NCI-H2171 treated with DMSO at 0.1 percent for 48 hours (cell line): ENCODE measurements around the gene PROSER2.

Experiments used
- DNase-seq: peaks from one replicate; lab custom pipeline; 2025; lab: John Stamatoyannopoulos, UW

The PROSER2 gene

GRCh38 chr10:11804336-11804735, 18.8 kb upstream of the PROSER2 start:
- DNase-seq, result no peak

- no peak for DNase-seq
Observed at GRCh38 chr10:11805792-11806191, 17.4 kb upstream of the PROSER2 start.

GRCh38 chr10:11806706-11807105, 16.4 kb upstream of the PROSER2 start:
- no peak for DNase-seq

GRCh38 chr10:11808808-11809207, 14.3 kb upstream of the PROSER2 start:
- no peak for DNase-seq

DNA sequence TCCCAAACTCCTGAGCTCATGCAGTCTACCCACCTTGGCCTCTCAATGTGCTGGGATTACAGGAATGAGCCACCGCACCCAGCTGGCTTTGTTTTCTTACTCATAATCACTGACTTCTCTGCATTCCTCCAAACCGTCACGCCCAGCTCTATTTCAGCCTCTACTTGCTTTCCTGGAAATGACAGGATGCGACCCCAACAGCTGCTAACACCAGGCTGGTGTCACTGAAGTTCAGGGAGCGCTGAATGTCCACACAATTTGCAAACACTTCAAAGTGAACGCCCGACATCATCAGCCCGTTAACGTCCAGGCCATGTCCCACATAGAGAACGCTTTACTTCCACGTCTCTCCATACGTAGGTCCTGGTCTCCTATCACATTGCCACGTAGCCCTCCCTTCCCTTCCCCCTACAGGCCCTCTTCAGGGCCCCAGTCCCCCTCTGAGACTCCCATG, 12.8 kb upstream of the PROSER2 start:
- DNase-seq, result no peak

GRCh38 chr10:11810973-11811372, 12.2 kb upstream of the PROSER2 start:
- no peak for DNase-seq

- no peak for DNase-seq
Observed at GRCh38 chr10:11813177-11813576, 10.0 kb upstream of the PROSER2 start.

DNA sequence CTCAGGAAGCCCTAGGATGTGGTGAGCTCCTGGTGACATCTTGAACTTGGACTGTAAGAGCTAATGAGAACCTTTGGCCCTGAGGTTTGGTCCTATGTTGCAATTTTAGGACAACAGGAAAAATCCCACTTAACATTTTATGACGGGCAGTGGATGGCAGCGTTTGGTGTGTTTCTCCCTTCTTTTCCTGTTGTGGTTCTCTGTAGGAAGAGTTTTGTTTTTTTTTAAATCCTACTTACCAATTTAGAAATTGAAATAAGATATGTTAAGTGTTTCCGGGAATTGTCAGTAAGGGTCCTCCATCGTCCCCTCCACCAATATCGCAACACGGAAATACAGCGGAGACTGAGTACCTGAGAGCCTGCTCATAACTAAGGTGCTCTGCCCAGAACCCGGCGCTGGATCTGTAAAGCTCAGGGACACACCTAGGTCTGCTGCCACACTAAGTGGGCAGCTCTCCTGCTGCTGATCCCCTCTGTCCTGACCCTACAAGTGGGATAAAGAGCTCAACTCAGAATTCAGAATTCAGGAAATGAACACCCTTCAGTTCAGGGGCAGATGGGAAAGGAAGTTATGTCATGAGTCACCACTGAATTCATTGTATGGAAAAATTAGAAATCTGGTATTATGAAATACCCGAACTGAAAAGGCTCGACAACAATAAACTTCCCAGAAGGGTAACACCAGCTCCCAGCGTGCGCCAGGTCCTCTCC, 9.1 kb upstream of the PROSER2 start:
- no peak for DNase-seq

DNA sequence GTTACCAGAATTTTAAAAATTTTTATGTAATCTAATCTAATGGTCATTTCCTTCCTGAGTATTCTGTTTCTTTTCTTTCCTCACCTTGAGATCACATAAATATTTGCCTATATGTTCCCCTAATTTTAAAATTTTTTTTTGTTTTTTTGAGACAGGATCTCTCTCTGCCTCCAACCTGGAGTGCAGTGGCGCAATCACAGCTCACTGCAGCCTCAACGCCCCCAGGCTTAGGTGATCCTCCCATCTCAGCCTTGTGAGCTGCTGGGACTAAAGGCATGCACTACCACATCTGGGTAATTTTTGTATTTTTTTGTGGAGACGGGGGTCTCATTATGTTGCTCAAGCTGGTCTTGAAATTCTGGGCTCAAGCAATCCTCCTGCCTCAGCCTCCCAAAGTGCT, 4.1 kb upstream of the PROSER2 start:
- no peak for DNase-seq

DNA sequence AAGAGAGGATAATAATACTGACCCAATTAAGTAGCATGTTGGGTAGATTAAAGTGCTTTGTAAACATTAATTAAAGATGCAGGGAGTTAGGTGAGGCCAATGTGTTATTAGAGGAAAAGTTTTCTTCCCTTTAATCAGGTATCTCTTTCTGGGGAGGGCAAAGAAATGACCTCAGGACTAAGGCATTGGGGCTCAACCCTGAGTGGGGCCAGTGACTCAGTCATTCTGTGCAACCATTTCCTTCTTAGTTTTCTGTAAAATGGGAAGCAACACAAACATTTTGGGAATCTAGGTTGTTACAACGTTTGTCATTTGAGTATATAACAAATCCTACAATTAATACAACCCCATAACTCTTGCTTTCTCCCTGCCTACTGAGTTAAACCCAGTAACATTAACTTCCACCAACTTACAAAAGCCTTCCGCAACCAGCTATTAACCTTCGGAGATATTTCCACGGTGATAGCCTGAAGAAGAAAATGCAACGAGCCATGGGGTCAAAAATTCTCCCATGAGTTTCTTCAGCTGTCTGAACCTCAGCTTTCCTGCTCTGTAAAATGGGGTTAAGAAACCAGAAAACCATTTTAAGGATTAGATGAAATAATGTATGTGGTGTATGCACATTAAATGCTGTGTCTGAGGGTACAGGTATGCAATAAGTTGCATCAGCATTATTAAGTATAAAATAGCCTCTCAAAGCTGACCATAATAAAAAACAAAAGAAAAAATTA, 965 bp upstream of the PROSER2 start:
- DNase-seq, result no peak

GRCh38 chr10:11822809-11823121, 391 bp upstream of the PROSER2 start:
- no peak for DNase-seq

DNA sequence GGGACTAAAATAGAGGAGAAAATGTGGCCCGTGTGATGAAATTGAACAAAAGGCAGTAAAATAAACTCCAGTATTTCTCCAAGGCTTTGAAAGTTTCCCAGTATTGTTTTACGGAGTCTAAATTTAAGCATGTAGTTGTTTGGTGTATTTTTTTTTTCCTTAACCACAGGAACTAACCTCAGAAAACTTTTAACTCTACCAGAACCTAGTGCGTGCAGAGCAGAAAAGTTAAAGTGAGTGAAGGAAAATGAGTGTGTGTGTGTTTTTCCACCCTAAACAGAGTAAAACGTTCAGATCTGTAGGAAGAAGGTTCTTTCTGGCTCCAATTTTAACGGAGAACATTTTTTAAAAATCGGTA, 812 bp downstream of the PROSER2 start:
- no peak for DNase-seq

GRCh38 chr10:11824376-11824775, 1.2 kb downstream of the PROSER2 start:
- no peak for DNase-seq

DNA sequence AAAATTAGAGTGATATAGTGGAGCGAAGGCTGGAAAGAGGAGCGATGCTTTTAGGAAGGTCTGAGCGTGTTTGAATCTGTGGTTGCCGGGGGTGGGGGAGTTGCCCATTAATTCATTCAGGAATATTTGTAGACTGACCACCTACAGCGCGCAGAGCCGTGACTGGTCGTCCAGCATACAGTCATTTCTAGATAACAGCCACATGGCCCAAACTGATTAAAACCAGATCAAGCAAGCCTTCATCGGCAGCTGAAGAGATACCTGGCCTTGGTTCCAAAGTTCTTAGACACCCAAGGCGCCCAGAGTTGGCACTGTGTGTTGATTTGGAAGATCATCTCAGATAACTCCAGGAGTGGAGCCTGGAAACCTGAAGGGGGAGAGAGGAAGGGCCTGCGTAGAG, 1.7 kb downstream of the PROSER2 start:
- DNase-seq, result no peak

GRCh38 chr10:11825796-11826414, 2.7 kb downstream of the PROSER2 start:
- no peak for DNase-seq

- DNase-seq, result no peak
Observed at GRCh38 chr10:11827006-11827405, 3.9 kb downstream of the PROSER2 start.

DNA sequence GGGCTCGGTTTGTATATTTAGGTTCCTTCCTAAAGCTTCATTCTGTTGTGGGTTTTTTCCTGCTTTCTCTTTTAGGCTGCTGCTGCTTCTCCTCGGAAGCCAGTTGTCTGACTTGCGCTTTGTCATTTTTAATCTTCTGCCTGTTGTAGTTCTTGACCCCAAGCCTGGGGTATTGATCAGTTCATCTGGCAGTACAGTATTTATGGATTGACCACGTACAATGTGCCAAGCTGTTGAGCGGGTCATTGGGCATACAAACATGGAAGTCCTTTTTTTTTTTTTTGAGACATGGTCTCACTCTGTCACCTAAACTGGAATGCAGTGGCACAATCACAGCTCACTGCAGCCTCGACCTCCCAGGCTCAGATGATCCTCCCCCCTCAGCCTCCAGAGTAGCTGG, 4.3 kb downstream of the PROSER2 start:
- no peak for DNase-seq

DNA sequence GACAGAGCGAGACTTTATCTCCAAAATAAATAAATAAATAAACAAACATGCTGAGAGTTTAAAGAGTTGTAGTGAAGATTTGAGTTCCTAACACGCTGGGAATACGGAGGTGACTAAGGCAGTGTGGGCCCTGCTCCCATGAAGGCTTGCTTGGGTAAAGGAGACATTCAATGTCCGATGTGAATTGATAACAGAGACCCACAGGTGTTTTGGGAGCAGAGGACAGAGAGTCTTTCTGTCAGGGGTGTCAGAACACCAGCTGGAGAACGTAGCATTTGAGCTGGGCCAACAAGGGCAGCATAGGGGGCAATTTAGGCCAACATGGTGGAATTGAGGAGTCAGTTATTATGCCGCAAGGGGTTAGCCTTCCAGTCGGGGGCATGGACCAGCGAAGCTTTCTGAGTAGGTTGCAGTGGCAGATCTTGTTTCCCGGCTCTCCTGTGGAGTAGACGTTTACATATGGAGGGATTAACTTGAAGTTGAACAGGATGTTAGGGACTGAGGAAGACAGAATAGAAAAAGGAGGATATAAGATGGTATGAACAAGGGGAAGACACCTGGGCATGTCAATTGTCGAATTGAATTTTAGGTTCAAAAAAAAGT, 5.6 kb downstream of the PROSER2 start:
- DNase-seq, result no peak

DNA sequence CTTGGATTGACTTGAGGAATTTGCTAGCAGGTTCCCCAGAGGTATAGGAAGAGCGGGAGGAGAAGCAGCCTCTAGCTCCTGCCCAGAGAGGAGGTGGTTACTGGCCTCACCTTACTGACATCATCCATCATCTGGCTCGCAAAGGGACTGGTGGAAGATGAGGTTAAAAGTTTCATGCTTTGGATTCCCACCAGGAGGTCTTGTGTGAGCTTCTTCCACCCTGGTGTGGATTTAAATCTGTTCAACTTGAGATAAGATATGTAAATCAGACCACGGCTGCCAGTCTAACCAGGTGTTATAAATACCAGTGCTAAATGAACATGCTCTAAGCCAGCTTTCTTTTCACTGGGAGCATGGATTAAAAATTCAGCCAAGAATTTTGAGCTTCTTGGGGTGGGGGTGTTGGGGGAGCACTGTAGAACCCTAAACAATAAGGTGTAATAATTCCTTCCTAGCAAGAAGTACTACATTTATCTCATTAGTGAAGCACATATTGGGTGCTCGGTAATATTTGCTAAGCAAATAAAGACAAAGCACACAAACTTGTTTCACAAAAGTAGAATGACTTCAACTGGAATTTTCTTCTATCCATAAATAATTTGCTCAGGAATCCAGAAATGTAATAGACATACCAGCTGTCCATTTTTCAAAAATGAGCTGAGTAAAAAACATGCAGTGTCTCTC, 7.8 kb downstream of the PROSER2 start:
- DNase-seq, result no peak

- no peak for DNase-seq
Observed at GRCh38 chr10:11831520-11831951, 8.4 kb downstream of the PROSER2 start.

DNA sequence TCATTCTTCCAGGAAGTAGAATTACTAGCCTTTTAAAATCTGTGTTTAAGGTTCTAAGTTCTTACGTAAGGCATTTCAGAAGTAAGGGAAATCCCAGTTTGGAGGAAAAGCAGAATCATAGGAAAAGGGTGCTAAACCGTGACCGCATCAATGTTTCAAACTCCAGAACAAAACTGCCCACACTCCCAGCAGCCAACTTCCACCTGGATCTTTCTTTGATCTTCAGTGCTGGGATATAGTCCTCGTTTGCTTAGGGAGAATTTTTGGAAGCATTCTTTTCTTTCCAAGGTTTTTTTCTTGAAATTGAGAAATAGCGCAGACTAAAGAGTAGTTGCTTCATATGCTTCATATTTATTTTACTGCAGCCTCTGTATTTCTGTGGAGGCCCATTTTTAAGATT, 8.9 kb downstream of the PROSER2 start:
- DNase-seq, result no peak

- DNase-seq, result no peak
Observed at GRCh38 chr10:11835061-11835460, 11.9 kb downstream of the PROSER2 start.
